Stomach smooth muscle (tissue), 2 donors: ENCODE data around the gene ADAMTS6.

Experiments
- H3K27ac ChIP-seq: one replicate; pipeline ENCODE4 v1.7.0; 2013; ENCODE audit warnings: mild to moderate bottlenecking, low read length, inconsistent platforms
- H3K27me3 ChIP-seq, 2 donors: one replicate each; pipeline ENCODE4 v1.7.0; 2013; ENCODE audit warnings: low read length in 2 of 2; ENCODE audit not compliant: insufficient read depth in 2 of 2, control insufficient read depth in 1 of 2
- H3K36me3 ChIP-seq, 2 donors: one replicate each; pipeline ENCODE4 v1.7.0; 2013; ENCODE audit warnings: low read length in 2 of 2; ENCODE audit not compliant: control insufficient read depth in 2 of 2, insufficient read depth in 2 of 2
- H3K4me1 ChIP-seq: one replicate; pipeline ENCODE4 v1.7.0; 2013; ENCODE audit warnings: low read length; ENCODE audit not compliant: control insufficient read depth, insufficient read depth
- H3K4me3 ChIP-seq, 2 donors: one replicate each; pipeline ENCODE4 v1.7.0; 2013; ENCODE audit warnings: low read length in 2 of 2
- H3K9ac ChIP-seq, 2 donors: one replicate each; pipeline ENCODE4 v1.7.0; 2013; ENCODE audit warnings: low read length in 2 of 2, mild to moderate bottlenecking in 1 of 2
- H3K9me3 ChIP-seq, 2 donors: one replicate each; pipeline ENCODE4 v1.7.0; 2013; ENCODE audit warnings: low read length in 2 of 2; ENCODE audit not compliant: control insufficient read depth in 2 of 2
- donor health status: healthy.
- donor health status: Pancreatic carcinoma.

ADAMTS6 gene

DNA sequence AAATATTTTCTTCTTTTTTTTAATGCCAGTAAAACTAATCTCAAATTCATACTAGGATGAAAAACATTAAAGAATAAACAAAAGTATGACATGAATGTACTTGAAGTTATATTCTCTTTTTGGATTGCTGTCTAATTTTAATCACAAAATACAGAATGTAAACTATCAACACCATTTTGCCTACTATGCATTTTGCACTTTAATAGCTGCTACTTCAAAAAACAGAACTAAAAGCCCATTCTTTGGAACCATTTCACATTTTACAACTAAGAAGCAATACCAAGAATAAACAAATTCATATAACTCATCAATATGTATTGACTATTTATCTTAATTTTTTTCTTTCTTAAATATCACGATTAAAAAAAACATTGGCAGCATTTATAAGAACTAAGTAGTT lies 58.1 kb downstream of the ADAMTS6 start:
- Histone ChIP-seq H3K36me3 (no peaks in the 10 kb centered on the region), H3K9ac (no peak overlapping the region), H3K4me1 (no peaks in the 10 kb centered on the region), H3K27me3 (no peaks in the 10 kb centered on the region), H3K27ac (no peak overlapping the region), H3K4me3 (no peak overlapping the region), H3K9me3 (peaks cover 0 to 4% of the 10 kb centered on the region in 2 donors)

DNA sequence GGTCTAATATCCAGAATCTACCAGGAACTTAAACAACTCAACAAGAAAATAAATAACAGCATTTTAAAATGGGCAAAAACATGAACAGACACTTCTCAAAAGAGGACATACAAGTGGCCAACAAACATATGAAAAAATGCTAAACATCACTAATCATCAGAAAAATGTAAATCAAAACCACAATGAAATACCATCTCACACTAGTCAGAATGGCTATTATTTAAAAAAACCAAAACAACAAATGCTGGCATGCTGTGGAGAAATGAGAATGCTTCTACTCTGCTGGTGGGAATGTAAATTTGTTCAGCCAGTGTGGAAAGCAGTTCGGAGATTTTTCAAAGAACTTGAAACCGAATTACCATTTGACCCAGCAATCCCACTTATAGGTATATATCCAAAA lies 63.1 kb downstream of the ADAMTS6 start:
- Histone ChIP-seq H3K9ac (no peak overlapping the region), H3K4me3 (no peak overlapping the region), H3K4me1 (no peaks in the 10 kb centered on the region), H3K9me3 (peaks cover 0 to 4% of the 10 kb centered on the region in 2 donors), H3K27me3 (no peaks in the 10 kb centered on the region), H3K36me3 (no peaks in the 10 kb centered on the region), H3K27ac (no peak overlapping the region)

DNA sequence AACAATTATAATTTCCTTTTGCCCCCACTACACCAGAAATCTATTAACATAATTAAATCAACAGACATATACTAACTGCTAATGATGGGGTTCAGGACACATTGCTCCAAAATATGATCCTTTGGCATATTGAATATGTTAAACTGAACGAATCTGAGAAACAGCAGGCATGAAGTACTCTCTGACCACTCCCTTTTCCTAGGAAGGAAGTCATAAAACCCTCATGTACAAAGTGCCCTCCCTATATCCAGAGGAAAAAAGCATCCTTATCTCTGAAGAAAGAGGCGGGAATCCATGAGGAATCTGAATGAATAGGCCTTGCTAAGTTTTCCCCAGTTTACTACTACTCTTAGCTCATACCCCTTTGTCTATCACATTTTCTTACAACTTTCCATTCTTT lies 67.9 kb downstream of the ADAMTS6 start:
- no peak overlapping the region for H3K4me3 ChIP-seq
- no peaks in the 10 kb centered on the region for H3K36me3 ChIP-seq
- H3K27ac ChIP-seq: no peak overlapping the region
- H3K9me3 ChIP-seq: no peaks in the 10 kb centered on the region
- no peaks in the 10 kb centered on the region for H3K4me1 ChIP-seq
- no peak overlapping the region for H3K9ac ChIP-seq
- no peaks in the 10 kb centered on the region for H3K27me3 ChIP-seq

DNA sequence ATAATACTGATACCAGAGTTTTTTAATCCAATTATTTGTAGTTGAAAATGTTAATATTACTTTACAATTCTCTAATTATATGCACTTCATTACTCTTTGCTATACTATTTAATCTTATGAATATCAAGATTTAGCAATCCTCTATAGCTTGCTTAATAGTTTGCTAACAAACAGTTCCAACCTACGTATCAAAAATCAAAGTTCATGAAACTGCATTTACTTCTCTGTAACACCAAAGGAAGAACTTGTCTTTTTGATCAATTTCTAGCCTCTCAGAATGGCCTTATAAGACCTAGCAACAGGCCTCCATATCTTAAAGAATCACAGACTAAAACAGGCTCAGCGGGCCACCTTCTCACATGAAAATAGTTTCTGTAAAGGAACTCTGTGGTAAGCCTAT lies 68.9 kb downstream of the ADAMTS6 start:
- Histone ChIP-seq H3K27me3 (no peaks in the 10 kb centered on the region), H3K9ac (no peak overlapping the region), H3K27ac (no peak overlapping the region), H3K36me3 (no peaks in the 10 kb centered on the region), H3K4me3 (no peak overlapping the region), H3K4me1 (no peaks in the 10 kb centered on the region), H3K9me3 (no peaks in the 10 kb centered on the region)

DNA sequence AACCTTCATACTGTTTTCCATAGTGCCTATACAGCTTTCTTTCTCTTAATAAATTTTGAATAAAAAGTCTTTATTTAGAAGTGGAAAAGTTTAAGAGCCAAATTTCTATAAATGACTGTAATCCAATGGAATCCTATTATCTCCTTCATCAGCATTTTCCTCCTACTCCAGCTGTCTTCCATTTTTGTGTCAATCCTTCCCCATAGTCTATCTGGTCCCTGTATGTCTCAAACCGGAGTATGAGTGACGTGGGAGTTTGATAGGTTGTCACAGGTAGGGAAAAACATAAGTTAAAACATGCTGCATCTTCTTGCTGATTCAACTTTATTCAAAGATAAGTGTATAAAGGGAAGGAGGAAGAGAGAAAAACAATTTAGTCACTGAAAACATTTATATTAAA lies 70.4 kb downstream of the ADAMTS6 start:
- H3K4me1 ChIP-seq: no peaks in the 10 kb centered on the region
- H3K9me3 ChIP-seq: no peaks in the 10 kb centered on the region
- no peak overlapping the region for H3K4me3 ChIP-seq
- no peak overlapping the region for H3K9ac ChIP-seq
- H3K27me3 ChIP-seq: no peaks in the 10 kb centered on the region
- H3K36me3 ChIP-seq: no peaks in the 10 kb centered on the region
- H3K27ac ChIP-seq: no peak overlapping the region

DNA sequence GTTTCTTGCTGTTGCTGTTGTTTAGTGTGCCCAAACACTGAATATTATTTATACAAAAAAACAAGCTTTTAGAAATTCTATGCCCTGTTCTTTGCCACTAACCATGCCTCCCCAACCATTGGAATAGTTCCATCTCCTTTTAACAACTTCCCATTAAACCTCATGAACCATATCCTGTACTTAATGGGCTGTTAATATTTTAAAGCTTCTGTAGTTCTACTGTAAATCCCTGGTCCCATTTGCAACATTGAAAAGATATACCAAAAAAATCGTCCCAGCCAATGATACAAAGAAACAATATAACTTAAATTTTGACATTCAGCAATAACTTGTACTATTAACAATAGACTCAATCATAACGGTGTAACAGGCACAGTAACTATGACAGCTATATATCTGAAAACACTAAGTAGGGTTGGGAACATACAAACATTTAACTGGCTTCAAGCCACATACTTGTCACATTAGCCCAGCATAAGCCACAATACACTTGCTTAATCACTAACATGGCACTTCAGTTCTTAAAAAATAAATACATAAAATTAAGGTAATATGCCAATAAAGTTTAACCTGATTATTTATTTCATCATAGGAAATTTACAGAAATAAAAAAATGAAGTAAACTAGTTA lies 86.1 kb downstream of the ADAMTS6 start:
- Histone ChIP-seq H3K9me3 (no peaks in the 10 kb centered on the region), H3K27me3 (no peaks in the 10 kb centered on the region), H3K36me3 (no peaks in the 10 kb centered on the region), H3K4me3 (no peak overlapping the region), H3K4me1 (no peaks in the 10 kb centered on the region), H3K27ac (no peak overlapping the region), H3K9ac (no peak overlapping the region)

DNA sequence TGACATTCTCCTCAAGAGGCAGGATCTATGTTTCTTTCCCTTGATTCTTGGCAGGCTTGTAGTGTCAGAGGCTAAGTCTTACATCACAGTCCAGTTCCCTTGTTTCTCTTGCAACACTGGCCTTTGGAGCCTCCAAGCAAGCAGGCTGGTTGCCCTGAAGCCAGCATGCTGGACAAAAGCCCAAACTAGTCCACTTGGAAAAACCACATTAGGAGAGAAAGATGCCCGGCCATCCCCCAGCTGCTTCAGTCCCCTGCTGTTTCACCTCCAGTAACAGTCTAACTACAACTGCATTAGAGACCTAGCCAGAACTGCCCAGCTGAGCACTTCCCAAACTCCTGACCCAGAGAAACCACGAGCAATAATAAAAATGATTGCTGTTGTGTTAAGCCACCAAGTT lies 87.6 kb downstream of the ADAMTS6 start:
- no peak overlapping the region for H3K4me3 ChIP-seq
- H3K9ac ChIP-seq: no peak overlapping the region
- H3K27me3 ChIP-seq: no peaks in the 10 kb centered on the region
- no peak overlapping the region for H3K27ac ChIP-seq
- no peaks in the 10 kb centered on the region for H3K9me3 ChIP-seq
- H3K36me3 ChIP-seq: no peaks in the 10 kb centered on the region
- H3K4me1 ChIP-seq: no peaks in the 10 kb centered on the region

DNA sequence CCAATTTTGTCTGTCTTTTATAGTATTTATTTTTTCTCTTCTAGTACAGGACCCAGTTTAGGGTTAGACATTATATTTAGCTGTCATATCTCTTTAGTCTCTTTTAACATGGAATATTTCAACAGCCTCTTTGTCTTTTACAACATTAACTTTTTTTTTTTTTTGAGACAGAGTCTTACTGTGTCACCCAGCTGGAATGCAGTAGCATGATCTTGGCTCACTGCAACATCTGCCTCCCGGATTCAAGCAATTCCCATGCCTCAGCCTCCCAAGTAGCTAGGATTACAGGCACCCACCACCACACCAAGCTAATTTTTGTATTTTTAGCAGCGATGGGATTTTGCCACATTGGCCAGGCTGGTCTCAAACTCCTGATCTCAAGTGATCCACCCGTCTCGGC lies 90.1 kb downstream of the ADAMTS6 start:
- Histone ChIP-seq H3K27ac (no peak overlapping the region), H3K9ac (no peak overlapping the region), H3K27me3 (no peaks in the 10 kb centered on the region), H3K4me3 (no peak overlapping the region), H3K36me3 (no peaks in the 10 kb centered on the region), H3K4me1 (no peaks in the 10 kb centered on the region), H3K9me3 (no peaks in the 10 kb centered on the region)

DNA sequence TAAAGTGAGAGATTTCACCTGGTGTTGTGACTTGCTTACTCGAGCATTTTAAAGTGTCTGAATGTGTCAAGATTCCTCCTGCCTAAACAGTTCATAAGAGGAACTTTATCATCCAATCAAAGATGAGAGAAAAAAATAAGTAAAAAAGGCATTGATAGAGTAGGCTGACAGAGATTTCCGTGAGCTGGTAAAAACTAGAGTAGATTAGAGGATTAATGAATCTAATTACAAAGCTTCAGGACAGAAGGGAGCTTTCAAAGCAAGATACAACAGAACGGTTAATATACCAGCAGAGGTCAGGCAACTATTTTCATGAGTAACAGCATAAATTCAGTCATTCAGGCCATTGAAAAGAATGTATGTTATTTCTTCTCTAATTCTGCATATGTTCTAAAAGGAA lies 91.5 kb downstream of the ADAMTS6 start:
- Histone ChIP-seq H3K27me3 (no peaks in the 10 kb centered on the region), H3K9ac (no peak overlapping the region), H3K36me3 (no peaks in the 10 kb centered on the region), H3K27ac (no peak overlapping the region), H3K4me3 (no peak overlapping the region), H3K9me3 (no peaks in the 10 kb centered on the region), H3K4me1 (no peaks in the 10 kb centered on the region)

DNA sequence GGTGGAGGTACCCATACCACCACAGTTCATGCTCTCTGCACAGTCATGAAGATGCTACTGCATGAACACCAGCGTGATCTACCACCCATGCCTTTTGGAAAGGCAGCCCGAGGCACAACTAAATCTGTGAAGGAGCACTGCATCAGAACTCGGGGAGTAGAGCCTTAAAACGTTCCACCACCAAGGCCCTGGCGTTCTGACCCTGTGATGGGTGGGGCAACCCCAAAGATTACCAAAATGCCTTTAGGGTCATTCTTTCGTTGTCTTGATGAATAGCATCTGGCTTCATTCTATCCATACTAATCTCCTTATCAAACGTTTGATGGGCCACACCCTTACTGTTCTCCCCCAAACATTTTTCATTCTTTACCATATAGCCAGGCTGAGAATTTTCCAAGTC lies 97.9 kb downstream of the ADAMTS6 start:
- H3K9ac ChIP-seq: no peak overlapping the region
- no peak overlapping the region for H3K27ac ChIP-seq
- no peaks in the 10 kb centered on the region for H3K9me3 ChIP-seq
- H3K4me3 ChIP-seq: no peak overlapping the region
- no peaks in the 10 kb centered on the region for H3K36me3 ChIP-seq
- no peaks in the 10 kb centered on the region for H3K27me3 ChIP-seq
- no peaks in the 10 kb centered on the region for H3K4me1 ChIP-seq

DNA sequence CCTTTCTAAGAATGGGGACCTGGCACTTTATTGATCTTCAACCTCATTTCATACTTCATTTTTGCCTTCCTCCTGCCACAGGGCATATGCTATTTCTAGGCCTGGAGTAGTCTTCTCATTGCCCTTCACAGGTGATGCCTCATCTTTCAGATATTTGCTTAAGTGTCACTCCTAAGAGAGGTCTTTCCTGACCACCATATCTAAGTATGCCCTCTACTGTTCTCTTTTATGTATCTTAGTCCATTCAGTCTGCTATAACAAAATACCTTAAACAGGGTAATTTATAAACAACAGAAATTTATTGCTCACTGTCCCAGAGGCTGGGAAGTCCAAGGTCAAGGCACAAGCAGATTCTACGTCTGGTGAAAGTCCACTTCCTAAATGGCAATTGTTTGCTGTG lies 99.1 kb downstream of the ADAMTS6 start:
- H3K9ac ChIP-seq: no peak overlapping the region
- no peaks in the 10 kb centered on the region for H3K9me3 ChIP-seq
- H3K4me3 ChIP-seq: no peak overlapping the region
- no peak overlapping the region for H3K27ac ChIP-seq
- no peaks in the 10 kb centered on the region for H3K27me3 ChIP-seq
- no peaks in the 10 kb centered on the region for H3K36me3 ChIP-seq
- H3K4me1 ChIP-seq: no peaks in the 10 kb centered on the region
